A673 (cell line): ENCODE measurements around the gene UBAP1L. TPM values are rescaled to one million over a fixed set of nuclear protein-coding genes. Genes with fewer than 3 reads are reported as not detected.

Experiments used
- BruUV-seq: library from RNA; stranded (reverse); fragments of 400-500 nt; replicated peaks from 2 replicates; lab custom pipeline; 2021; lab: Mats Ljungman, UMichigan
- CTCF ChIA-PET: fragments of 300-600 bp; sonication (Branson Sonifier 250); formaldehyde crosslinking; loops from one replicate; lab custom pipeline; 2022; ENCODE audit warnings: antibody characterized with exemption; lab: Charles Lee
- POLR2A ChIA-PET: fragments of 300-600 bp; sonication (Branson Sonifier 250); formaldehyde crosslinking; loops from one replicate; lab custom pipeline; 2022; ENCODE audit warnings: antibody characterized with exemption; ENCODE audit not compliant: low non-redundant PET; lab: Charles Lee
- DNase-seq: peaks from one replicate; pipeline ENCODE4 v3.0.0-alpha.2; 2015; ENCODE audit warnings: low spot score
- H3K27ac ChIP-seq: fragments of 200-600 bp; sonication (generic); 2 replicates; pipeline ENCODE4 v1.5.1; 2016; ENCODE audit warnings: mixed run types, low read depth, mild to moderate bottlenecking, mixed read lengths, antibody characterized with exemption, low read length; ENCODE audit not compliant: poor library complexity, severe bottlenecking
- H3K27me3 ChIP-seq: fragments of 200-600 bp; sonication (generic); replicated peaks from 2 replicates; pipeline ENCODE4 v1.6.1; 2017; ENCODE audit warnings: mixed run types, low read depth, mild to moderate bottlenecking, mixed read lengths, antibody characterized with exemption, low read length; ENCODE audit not compliant: insufficient read depth, poor library complexity
- H3K36me3 ChIP-seq: fragments of 200-600 bp; sonication (generic); 2 replicates; pipeline ENCODE4 v1.6.1; 2016; ENCODE audit warnings: mixed run types, mild to moderate bottlenecking, mixed read lengths, antibody characterized with exemption, low read length; ENCODE audit not compliant: insufficient read depth, poor library complexity, severe bottlenecking
- H3K4me1 ChIP-seq: fragments of 200-600 bp; sonication (generic); 2 replicates; pipeline ENCODE4 v1.6.1; 2017; ENCODE audit warnings: mixed run types, mild to moderate bottlenecking, mixed read lengths, antibody characterized with exemption, low read length; ENCODE audit not compliant: insufficient read depth, poor library complexity, severe bottlenecking
- H3K4me3 ChIP-seq: fragments of 200-600 bp; sonication (generic); 2 replicates; pipeline ENCODE4 v1.5.1; 2016; ENCODE audit warnings: low read depth, mixed run types, mild to moderate bottlenecking, mixed read lengths, low read length; ENCODE audit not compliant: poor library complexity, severe bottlenecking
- H3K9me3 ChIP-seq: fragments of 200-600 bp; sonication (generic); 2 replicates; pipeline ENCODE4 v1.6.1; 2016; ENCODE audit warnings: mixed run types, low read depth, mild to moderate bottlenecking, mixed read lengths, antibody characterized with exemption, low read length; ENCODE audit not compliant: poor library complexity, severe bottlenecking
- EZH2 ChIP-seq: fragments of 200-600 bp; sonication (generic); IDR thresholded peaks from 2 replicates; pipeline ENCODE4 v1.6.1; 2017; ENCODE audit warnings: borderline replicate concordance, low read depth, mild to moderate bottlenecking, mixed read lengths, antibody characterized with exemption, low read length; ENCODE audit not compliant: poor library complexity, severe bottlenecking
- intact Hi-C: fragments of 100-400 bp; cut with micrococcal nuclease; formaldehyde crosslinking; loops from one replicate; pipeline ENCODE4 v1.10.0; 2022; ENCODE audit not compliant: unreplicated experiment
- total RNA-seq: library from RNA; stranded (reverse); gene quantifications from 2 replicates; pipeline ENCODE4 v1.2.3, GENCODE V29; 2021
- TF ChIP-seq, protein P1 (sequence below): fragments of 300-800, 200-600 bp; sonication (generic); conservative IDR thresholded peaks from 2 replicates; pipeline ENCODE4 v1.5.1; 2017; ENCODE audit warnings: low read depth, mild to moderate bottlenecking, antibody characterized with exemption, low read length, moderate library complexity, mixed read lengths

UBAP1L gene
- total RNA-seq, 1 experiment from 2014 or later, result 3.9 TPM

- no peak overlapping the region for H3K27ac ChIP-seq
- no TSS peak for BruUV-seq
- H3K4me1 ChIP-seq, result no peaks in the 10 kb centered on the region
- no peak for DNase-seq
- H3K27me3 ChIP-seq, result no peaks in the 10 kb centered on the region
- TF ChIP-seq EZH2, result no peak
- TF ChIP-seq, protein P1, sequence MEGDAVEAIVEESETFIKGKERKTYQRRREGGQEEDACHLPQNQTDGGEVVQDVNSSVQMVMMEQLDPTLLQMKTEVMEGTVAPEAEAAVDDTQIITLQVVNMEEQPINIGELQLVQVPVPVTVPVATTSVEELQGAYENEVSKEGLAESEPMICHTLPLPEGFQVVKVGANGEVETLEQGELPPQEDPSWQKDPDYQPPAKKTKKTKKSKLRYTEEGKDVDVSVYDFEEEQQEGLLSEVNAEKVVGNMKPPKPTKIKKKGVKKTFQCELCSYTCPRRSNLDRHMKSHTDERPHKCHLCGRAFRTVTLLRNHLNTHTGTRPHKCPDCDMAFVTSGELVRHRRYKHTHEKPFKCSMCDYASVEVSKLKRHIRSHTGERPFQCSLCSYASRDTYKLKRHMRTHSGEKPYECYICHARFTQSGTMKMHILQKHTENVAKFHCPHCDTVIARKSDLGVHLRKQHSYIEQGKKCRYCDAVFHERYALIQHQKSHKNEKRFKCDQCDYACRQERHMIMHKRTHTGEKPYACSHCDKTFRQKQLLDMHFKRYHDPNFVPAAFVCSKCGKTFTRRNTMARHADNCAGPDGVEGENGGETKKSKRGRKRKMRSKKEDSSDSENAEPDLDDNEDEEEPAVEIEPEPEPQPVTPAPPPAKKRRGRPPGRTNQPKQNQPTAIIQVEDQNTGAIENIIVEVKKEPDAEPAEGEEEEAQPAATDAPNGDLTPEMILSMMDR, result no peak
- H3K9me3 ChIP-seq, result no peaks in the 10 kb centered on the region
- intact Hi-C loops, result no loop called here
- no peak overlapping the region for H3K4me3 ChIP-seq
- ChIA-PET CTCF (interaction anchor here (1.2 kb wide), 1 partner anchor 45 kb away, joined by 6 read pairs; no protein-coding TSS in a partner anchor), POLR2A (no interaction called here)
- no peaks in the 10 kb centered on the region for H3K36me3 ChIP-seq
Measured at GRCh38 chr15:65056106-65056505, 58.9 kb downstream of the UBAP1L start.

GRCh38 chr15:65055201-65055870, 59.7 kb downstream of the UBAP1L start:
- Histone ChIP-seq H3K36me3 (no peaks in the 10 kb centered on the region), H3K4me3 (no peak overlapping the region), H3K9me3 (no peaks in the 10 kb centered on the region), H3K4me1 (no peaks in the 10 kb centered on the region), H3K27ac (no peak overlapping the region), H3K27me3 (no peaks in the 10 kb centered on the region)
- TF ChIP-seq, protein P1, result no peak
- TF ChIP-seq EZH2, result no peak
- DNase-seq, result no peak
- no TSS peak for BruUV-seq
- intact Hi-C loops, result no loop called here
- CTCF ChIA-PET, result interaction anchor here (0.6 to 2.0 kb wide), 3 partner anchors 24 to 46 kb away, joined by 3 to 9 read pairs (median 3); no protein-coding TSS in a partner anchor
- POLR2A ChIA-PET, result interaction anchor here (0.6 kb wide), 1 partner anchor 831 kb away, joined by 6 read pairs; no protein-coding TSS in a partner anchor

DNA sequence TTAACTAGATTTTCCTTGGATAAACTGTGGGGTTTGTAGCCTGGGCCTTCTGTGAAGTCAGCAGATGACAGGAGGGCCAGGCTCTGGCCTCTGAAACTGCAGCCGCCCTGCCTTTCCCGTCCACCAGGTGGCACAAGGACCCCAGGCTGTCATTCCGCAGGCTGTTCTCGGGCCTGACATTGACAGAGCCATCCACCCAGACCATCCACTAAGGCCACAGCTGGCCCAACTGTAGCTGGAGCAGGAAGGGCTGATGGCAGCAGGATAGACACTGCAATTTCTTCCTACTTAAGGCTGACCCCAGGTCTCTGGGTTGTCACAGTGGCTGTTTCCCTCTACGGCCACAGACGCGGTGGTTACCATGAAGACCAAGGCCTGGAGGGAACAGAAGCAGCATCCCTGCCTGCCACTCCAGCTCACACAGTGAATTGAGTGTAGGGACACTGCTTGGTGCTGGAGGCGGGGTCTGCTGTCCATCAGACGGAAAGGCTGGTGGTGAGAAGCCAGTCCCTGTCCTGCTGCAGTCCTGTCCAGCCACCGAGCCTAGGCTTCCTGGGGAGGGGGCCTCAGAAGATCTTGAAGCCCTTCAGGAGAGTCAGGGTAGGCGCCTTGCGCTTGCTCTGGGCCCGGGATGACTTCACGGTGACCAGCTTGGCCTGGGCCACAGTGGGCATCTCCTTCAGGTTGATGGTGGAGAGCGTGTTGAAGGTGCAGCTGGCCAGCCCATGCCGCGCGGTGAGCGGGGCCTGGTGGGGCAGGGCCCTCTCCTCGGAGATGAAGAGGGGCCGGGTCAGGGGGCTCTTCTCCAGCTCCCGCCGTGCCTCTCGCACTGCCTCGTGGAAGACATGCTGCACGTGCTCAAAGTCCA, 60.4 kb downstream of the UBAP1L start:
- Histone ChIP-seq H3K36me3 (no peaks in the 10 kb centered on the region), H3K4me3 (no peak overlapping the region), H3K9me3 (no peaks in the 10 kb centered on the region), H3K4me1 (peaks cover 4% of the 10 kb centered on the region), H3K27ac (no peak overlapping the region), H3K27me3 (no peaks in the 10 kb centered on the region)
- no TSS peak for BruUV-seq
- DNase-seq, result peak; percentile 72
- CTCF ChIA-PET, result interaction anchor here (0.6 to 2.0 kb wide), 3 partner anchors 23 to 47 kb away, joined by 3 to 9 read pairs (median 3); no protein-coding TSS in a partner anchor
- TF ChIP-seq, protein P1, result peak; percentile 88
- TF ChIP-seq EZH2, result no peak
- POLR2A ChIA-PET, result no interaction called here
- intact Hi-C loops, result loop anchor here (1.0 to 5.0 kb wide), 3 partner anchors 33 to 243 kb away; partner anchors contain the start of gene RNU5A-1
